Measurements from ENCODE around the gene FASTKD1.

The FASTKD1 gene

GRCh38 chr2:169509955-169510354, 63.7 kb downstream of the FASTKD1 start:
- no peaks in the 10 kb centered on the region for H3K36me3 ChIP-seq (ENCODE audit: insufficient read depth)
- no peak overlapping the region for H3K4me2 ChIP-seq
- H3K4me1 ChIP-seq (ENCODE audit: low read depth, poor library complexity, severe bottlenecking): no peaks in the 10 kb centered on the region
- H3K79me2 ChIP-seq (ENCODE audit: insufficient read depth, low read depth): no peaks in the 10 kb centered on the region
- H2AFZ ChIP-seq (ENCODE audit: low read depth): no peak overlapping the region
- H4K20me1 ChIP-seq (ENCODE audit: insufficient read depth): no peaks in the 10 kb centered on the region
- H3K4me3 ChIP-seq (IDR thresholded peaks at IDR 0.05; ENCODE audit: insufficient read depth, low read depth, low read length): no peak overlapping the region
- TF ChIP-seq CTCF (conservative IDR thresholded peaks at IDR 0.05; ENCODE audit: low read depth, low read length): no peak
- H3K27me3 ChIP-seq (ENCODE audit: insufficient read depth, low read depth): no peaks in the 10 kb centered on the region
- H3K27ac ChIP-seq: no peak overlapping the region
- H3K9ac ChIP-seq: no peak overlapping the region

GRCh38 chr2:169509298-169509885, 64.3 kb downstream of the FASTKD1 start, which contains the start of gene KLHL41:
Gene KLHL41, plus strand, starts transcription at chr2:169509702. Its CDS starts 77 bp downstream, at chr2:169509779.
- H3K4me2 ChIP-seq: no peak within 1 kb of the TSS

GRCh38 chr2:169507698-169508097, 66.0 kb downstream of the FASTKD1 start:
- no peaks in the 10 kb centered on the region for H3K36me3 ChIP-seq (ENCODE audit: insufficient read depth)
- no peaks in the 10 kb centered on the region for H3K27me3 ChIP-seq (ENCODE audit: insufficient read depth, low read depth)
- H3K27ac ChIP-seq: no peak overlapping the region
- no peak overlapping the region for H3K9ac ChIP-seq
- H3K4me1 ChIP-seq (ENCODE audit: low read depth, poor library complexity, severe bottlenecking): no peaks in the 10 kb centered on the region
- no peak overlapping the region for H3K4me3 ChIP-seq (IDR thresholded peaks at IDR 0.05; ENCODE audit: insufficient read depth, low read depth, low read length)
- no peaks in the 10 kb centered on the region for H4K20me1 ChIP-seq (ENCODE audit: insufficient read depth)
- TF ChIP-seq CTCF (conservative IDR thresholded peaks at IDR 0.05; ENCODE audit: low read depth, low read length): no peak
- no peak overlapping the region for H2AFZ ChIP-seq (ENCODE audit: low read depth)
- H3K79me2 ChIP-seq (ENCODE audit: insufficient read depth, low read depth): no peaks in the 10 kb centered on the region
- no peak overlapping the region for H3K4me2 ChIP-seq

More at GRCh38 chr2:169509298-169509885, 64.3 kb downstream of the FASTKD1 start, which contains the start of gene KLHL41:
- no peak within 1 kb of the TSS for H3K4me3 ChIP-seq (IDR thresholded peaks at IDR 0.05; ENCODE audit: insufficient read depth, low read depth, low read length)
- no peak within 1 kb of the TSS for H3K27ac ChIP-seq
- H3K4me1 ChIP-seq (ENCODE audit: low read depth, poor library complexity, severe bottlenecking): no peaks in the 10 kb centered on the region
- H3K79me2 ChIP-seq (ENCODE audit: insufficient read depth, low read depth): no peaks in the 10 kb centered on the region
- H3K27me3 ChIP-seq (ENCODE audit: insufficient read depth, low read depth): no peaks in the 10 kb centered on the region
- no peak within 1 kb of the TSS for H2AFZ ChIP-seq (ENCODE audit: low read depth)
- H3K36me3 ChIP-seq (ENCODE audit: insufficient read depth): no peaks in the 10 kb centered on the region
- no peaks in the 10 kb centered on the region for H4K20me1 ChIP-seq (ENCODE audit: insufficient read depth)
- H3K9ac ChIP-seq: no peak within 1 kb of the TSS
- TF ChIP-seq CTCF (conservative IDR thresholded peaks at IDR 0.05; ENCODE audit: low read depth, low read length): no peak

- no peak overlapping the region for H2AFZ ChIP-seq (ENCODE audit: low read depth)
- no peaks in the 10 kb centered on the region for H4K20me1 ChIP-seq (ENCODE audit: insufficient read depth)
- no peaks in the 10 kb centered on the region for H3K79me2 ChIP-seq (ENCODE audit: insufficient read depth, low read depth)
- no peak overlapping the region for H3K4me3 ChIP-seq (IDR thresholded peaks at IDR 0.05; ENCODE audit: insufficient read depth, low read depth, low read length)
- H3K4me1 ChIP-seq (ENCODE audit: low read depth, poor library complexity, severe bottlenecking): no peaks in the 10 kb centered on the region
- H3K9ac ChIP-seq: no peak overlapping the region
- H3K4me2 ChIP-seq: no peak overlapping the region
- H3K27me3 ChIP-seq (ENCODE audit: insufficient read depth, low read depth): no peaks in the 10 kb centered on the region
- no peak overlapping the region for H3K27ac ChIP-seq
- no peaks in the 10 kb centered on the region for H3K36me3 ChIP-seq (ENCODE audit: insufficient read depth)
- no peak for TF ChIP-seq CTCF (conservative IDR thresholded peaks at IDR 0.05; ENCODE audit: low read depth, low read length)
Measured at GRCh38 chr2:169504651-169505050, 69.0 kb downstream of the FASTKD1 start.

Measured in KMS-11 (cell line).